NCI-H1092 (cell line): ENCODE results near the gene LUZP4.
A peak's percentile ranks its signal among the peaks of the same experiment; 100 is the strongest.
"Not testable (repeated sequence)": the region's sequence is repeated elsewhere in the genome, so short reads cannot be mapped to it uniquely, and the experiment has no call there.

ENCODE experiments used
- DNase-seq: peaks from one replicate; lab custom pipeline; 2025; lab: John Stamatoyannopoulos, UW

LUZP4 gene

DNA sequence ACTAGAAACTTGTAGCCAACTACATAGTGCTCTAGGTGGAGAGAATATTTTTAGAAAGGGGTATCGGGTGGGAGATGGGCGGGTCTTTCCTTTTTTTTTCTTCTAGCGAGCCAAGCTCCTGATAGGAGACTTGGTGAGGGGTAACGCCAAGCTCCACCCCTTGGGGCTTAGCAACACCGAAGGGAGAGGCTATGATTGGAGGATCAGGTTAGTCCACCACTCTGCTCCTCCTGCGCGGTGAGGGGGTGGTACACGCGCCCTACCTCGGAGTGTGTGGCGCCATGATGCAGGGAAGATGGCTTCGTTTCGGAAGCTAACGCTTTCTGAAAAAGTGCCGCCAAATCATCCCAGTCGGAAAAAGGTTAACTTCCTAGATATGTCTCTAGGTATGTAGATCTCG is at the start of gene LUZP4:
Gene LUZP4, plus strand, starts transcription at position 251 of the 400 bp plus-strand sequence. Its CDS starts 45 bp downstream, at position 296.
- no peak for DNase-seq

GRCh38 chrX:115251458-115252233 is 37.9 kb upstream of the LUZP4 start:
- DNase-seq: no peak

GRCh38 chrX:115255003-115255402 is 34.5 kb upstream of the LUZP4 start:
- no peak for DNase-seq

DNA sequence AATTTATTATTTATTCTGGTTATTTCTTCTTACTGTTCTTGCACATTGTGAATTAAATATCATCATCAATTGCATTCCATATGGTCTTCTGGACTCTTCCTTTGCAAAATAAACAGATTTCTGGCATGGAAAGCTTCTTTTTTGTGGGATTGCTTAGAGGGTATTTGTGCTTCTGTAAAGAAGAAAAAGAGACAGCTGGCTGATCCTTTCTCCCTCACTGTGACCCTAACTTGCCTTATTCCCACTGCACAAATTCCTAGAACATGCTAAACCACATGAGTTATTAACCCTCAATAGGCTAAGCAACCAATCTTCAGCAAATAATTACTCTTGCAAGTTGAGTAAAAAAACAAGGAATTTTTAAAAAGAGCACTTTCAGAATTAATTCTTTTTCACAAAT is 31.8 kb upstream of the LUZP4 start:
- no peak for DNase-seq

GRCh38 chrX:115259238-115259875 is 30.2 kb upstream of the LUZP4 start:
- DNase-seq: no peak

- DNase-seq: no peak
These were observed 29.2 kb upstream of the LUZP4 start for GRCh38 chrX:115260330-115260729.

- DNase-seq: no peak
These were observed 28.4 kb upstream of the LUZP4 start for GRCh38 chrX:115261148-115261547.

GRCh38 chrX:115264009-115264408 is 25.5 kb upstream of the LUZP4 start:
- DNase-seq: no peak

DNA sequence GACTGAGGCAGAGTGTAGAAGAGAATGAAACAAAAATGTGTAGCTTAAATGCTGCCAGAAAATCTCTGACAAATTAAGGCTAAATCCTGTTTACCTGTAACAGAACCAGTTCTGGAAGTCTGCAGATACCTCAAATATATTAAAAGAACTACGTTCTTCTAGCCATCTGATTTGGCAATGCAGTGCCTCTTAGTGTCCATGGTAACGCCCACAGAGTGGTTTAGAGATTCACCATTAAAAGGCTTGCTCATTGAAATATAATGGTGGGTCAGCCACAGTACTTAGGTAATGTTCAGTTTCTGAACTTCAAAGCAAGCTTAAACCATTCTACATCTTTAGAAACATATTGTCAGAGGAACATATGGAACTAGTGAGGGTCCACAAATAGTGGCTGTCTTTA is 23.2 kb upstream of the LUZP4 start:
- no peak for DNase-seq

- no peak for DNase-seq
These were observed 21.1 kb upstream of the LUZP4 start for GRCh38 chrX:115268421-115268820.

GRCh38 chrX:115269051-115269683 is 20.3 kb upstream of the LUZP4 start:
- DNase-seq: no peak

GRCh38 chrX:115284877-115285276 is 4.6 kb upstream of the LUZP4 start:
- DNase-seq: no peak

- no peak for DNase-seq
These were observed 7.7 kb downstream of the LUZP4 start for GRCh38 chrX:115297189-115297588.

GRCh38 chrX:115311139-115311538 is 21.6 kb downstream of the LUZP4 start:
- no peak for DNase-seq

DNA sequence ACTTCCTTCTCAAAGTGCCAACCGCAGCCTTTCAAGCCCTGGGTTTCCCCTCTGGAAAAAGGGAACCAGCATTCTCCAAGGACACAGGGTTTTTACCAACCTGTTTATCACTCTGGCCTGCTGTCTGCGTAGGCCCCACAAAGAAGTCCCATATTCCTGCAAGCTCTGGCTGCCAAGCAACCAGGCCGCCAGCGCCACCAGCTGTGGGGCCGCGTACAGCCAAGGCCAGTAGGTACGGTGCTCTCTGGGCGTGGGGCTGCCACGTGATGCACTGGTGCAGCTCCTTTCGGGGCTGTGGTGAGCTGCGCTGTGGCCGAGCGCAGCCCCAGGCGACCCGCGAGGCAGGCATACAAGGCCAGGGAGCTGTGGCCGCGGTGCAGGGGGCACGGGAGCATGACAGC is 22.1 kb downstream of the LUZP4 start:
- DNase-seq: no peak

DNA sequence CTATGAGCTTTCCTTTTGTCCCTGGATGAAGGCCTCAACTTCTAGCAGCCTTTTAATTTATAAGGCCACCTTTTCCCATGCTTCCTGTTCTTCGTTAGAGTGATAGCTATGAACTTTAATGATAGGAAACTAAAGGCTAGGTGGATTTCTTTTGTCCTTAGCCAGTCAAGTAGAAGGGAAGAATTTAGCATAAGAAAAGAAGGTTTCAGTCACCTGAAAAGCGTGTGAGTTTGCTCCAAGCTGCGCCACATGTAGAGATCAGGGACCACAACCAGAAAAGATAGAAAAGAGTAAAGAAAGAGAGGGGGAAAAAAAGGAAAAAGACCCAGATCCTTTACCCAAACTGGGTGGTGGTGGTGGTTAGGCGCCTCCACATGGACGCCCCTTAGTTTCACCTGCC is 28.6 kb downstream of the LUZP4 start:
- DNase-seq: no peak

DNA sequence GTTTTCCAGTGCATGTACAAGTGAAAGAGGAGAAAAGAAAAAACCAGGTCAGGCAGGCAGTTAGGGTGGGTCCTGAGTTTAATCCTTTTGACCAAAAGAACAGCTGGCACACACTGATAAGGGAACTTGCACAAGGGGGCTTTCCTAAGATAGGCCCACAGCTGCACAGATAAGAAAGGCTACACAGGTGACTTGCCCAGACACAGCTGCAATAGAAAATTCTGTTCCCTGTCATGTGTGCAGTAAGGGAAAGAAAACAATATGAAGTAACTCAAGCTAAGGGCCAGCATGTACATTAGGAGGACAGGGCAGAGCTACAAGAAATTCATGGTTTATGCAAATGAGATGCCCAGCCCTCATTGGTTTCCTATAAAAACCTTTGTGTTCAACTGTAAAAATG is 32.9 kb downstream of the LUZP4 start:
- no peak for DNase-seq

GRCh38 chrX:115324194-115324593 is 34.7 kb downstream of the LUZP4 start:
- no peak for DNase-seq

DNA sequence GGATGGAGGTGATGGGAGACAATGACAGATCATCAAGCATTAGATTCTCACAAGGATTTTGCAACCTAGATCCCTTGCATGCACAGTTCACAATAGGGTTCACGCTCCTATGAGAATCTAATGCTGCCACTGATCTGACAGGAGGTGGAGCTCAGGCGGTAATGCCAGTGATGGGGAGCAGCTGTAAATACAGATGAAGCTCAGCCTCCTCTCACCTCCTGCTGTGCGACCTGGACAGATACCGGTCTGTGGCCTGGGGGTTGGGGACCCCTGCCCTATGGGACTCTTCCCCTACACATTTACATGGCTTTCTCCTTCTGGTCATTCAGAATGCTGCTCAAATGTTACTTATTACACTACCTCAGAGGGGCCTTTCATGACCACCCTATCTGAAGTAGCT is 39.8 kb downstream of the LUZP4 start:
- not testable (repeated sequence) for DNase-seq

- peak; percentile 14 for DNase-seq
These were observed 41.1 kb downstream of the LUZP4 start for GRCh38 chrX:115330498-115331168.

- DNase-seq: no peak
These were observed 43.3 kb downstream of the LUZP4 start for GRCh38 chrX:115332832-115333231.

- DNase-seq: no peak
These were observed 43.9 kb downstream of the LUZP4 start for GRCh38 chrX:115333446-115333845.
